HEK293T (cell line): Measurements from ENCODE around the gene NME8.

Source experiments
- CTCF ChIA-PET: fragments of 350-600 bp; formaldehyde crosslinking; extraction: SDS; loops from one replicate; lab custom pipeline; 2021; ENCODE audit warnings: antibody characterized with exemption, inconsistent platforms; lab: Yijun Ruan, JAX
- POLR2A ChIA-PET: fragments of 350-600 bp; formaldehyde crosslinking; extraction: SDS; loops from one replicate; lab custom pipeline; 2020; ENCODE audit warnings: antibody characterized with exemption, inconsistent platforms; lab: Yijun Ruan, JAX
- DNase-seq: peaks from one replicate; pipeline ENCODE4 v3.0.0; 2012; ENCODE audit warnings: mixed read lengths; ENCODE audit errors: extremely low spot score
- ARNT ChIP-seq: fragments of 450-650 bp; IDR thresholded peaks from 2 replicates; pipeline ENCODE4 v1.6.1; 2017; ENCODE audit warnings: mild to moderate bottlenecking
- BHLHE40 ChIP-seq: fragments of 450-650 bp; IDR thresholded peaks from 2 replicates; pipeline ENCODE4 v1.6.1; 2016; ENCODE audit warnings: mild to moderate bottlenecking, moderate library complexity, borderline replicate concordance
- CTBP1 ChIP-seq: fragments of 450-650 bp; IDR thresholded peaks from 2 replicates; pipeline ENCODE4 v1.6.1; 2016; ENCODE audit warnings: borderline replicate concordance
- ELF4 ChIP-seq: fragments of 450-650 bp; IDR thresholded peaks from 2 replicates; pipeline ENCODE4 v1.6.1; 2017; ENCODE audit warnings: antibody characterized with exemption
- FOXA1 ChIP-seq: fragments of 450-650 bp; IDR thresholded peaks from 2 replicates; pipeline ENCODE4 v1.6.1; 2016; ENCODE audit warnings: mild to moderate bottlenecking
- FOXK2 ChIP-seq: fragments of 450-650 bp; IDR thresholded peaks from 2 replicates; pipeline ENCODE4 v1.6.1; 2016; ENCODE audit warnings: mild to moderate bottlenecking
- FOXM1 ChIP-seq: fragments of 450-650 bp; IDR thresholded peaks from 2 replicates; pipeline ENCODE4 v1.6.1; 2017; ENCODE audit warnings: mild to moderate bottlenecking, borderline replicate concordance
- HDGF ChIP-seq: fragments of 450-650 bp; IDR thresholded peaks from 2 replicates; pipeline ENCODE4 v1.6.1; 2017; ENCODE audit warnings: antibody characterized with exemption, borderline replicate concordance
- L3MBTL2 ChIP-seq: fragments of 450-650 bp; conservative IDR thresholded peaks from 2 replicates; pipeline ENCODE4 v1.6.1; 2016; ENCODE audit warnings: mild to moderate bottlenecking
- LEF1 ChIP-seq: fragments of 450-650 bp; IDR thresholded peaks from 2 replicates; pipeline ENCODE4 v1.6.1; 2017; ENCODE audit warnings: mild to moderate bottlenecking, borderline replicate concordance
- NFRKB ChIP-seq: fragments of 450-650 bp; IDR thresholded peaks from 2 replicates; pipeline ENCODE4 v1.6.1; 2016; ENCODE audit warnings: mild to moderate bottlenecking, moderate library complexity
- SP1 ChIP-seq: fragments of 450-650 bp; IDR thresholded peaks from 2 replicates; pipeline ENCODE4 v1.6.1; 2017
- SUZ12 ChIP-seq: fragments of 450-650 bp; IDR thresholded peaks from 2 replicates; pipeline ENCODE4 v1.6.1; 2016; ENCODE audit warnings: mild to moderate bottlenecking
- TARDBP ChIP-seq: fragments of 450-650 bp; IDR thresholded peaks from 2 replicates; pipeline ENCODE4 v1.6.1; 2016
- ZNF384 ChIP-seq: fragments of 450-650 bp; IDR thresholded peaks from 2 replicates; pipeline ENCODE4 v1.6.1; 2016
- TF ChIP-seq, protein P1 (sequence below): fragments of 450-650 bp; IDR thresholded peaks from 2 replicates; pipeline ENCODE4 v1.6.1; 2016

Gene NME8

DNA sequence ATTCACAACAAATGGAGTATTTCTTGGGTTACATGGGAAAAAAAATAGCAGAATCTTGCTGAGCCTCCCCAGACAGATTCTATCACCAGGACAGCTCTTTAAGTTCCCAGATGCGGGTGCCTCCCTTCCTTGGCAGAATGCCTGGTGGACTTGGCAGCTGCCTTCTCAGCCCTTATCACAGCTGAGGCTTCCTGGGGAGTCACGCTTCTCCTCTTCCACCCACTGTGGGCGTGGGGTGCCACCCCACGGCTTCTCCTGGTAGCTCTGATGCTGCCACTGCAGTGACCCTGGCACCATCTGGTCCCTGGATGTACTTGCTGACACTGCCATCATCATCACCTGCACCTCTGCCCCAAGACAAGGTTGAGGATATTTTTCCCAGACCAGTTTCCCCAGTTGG is 16.2 kb upstream of the NME8 start:
- ChIA-PET CTCF (no interaction called here), POLR2A (interaction anchor here (0.8 kb wide), 1 partner anchor 14 kb away, joined by 3 read pairs; no protein-coding TSS in a partner anchor)
- DNase-seq: no peak
- TF ChIP-seq TARDBP (no peak), CTBP1 (no peak), ARNT (no peak), L3MBTL2 (no peak), SP1 (no peak), HDGF (no peak), FOXA1 (no peak), SUZ12 (no peak), ZNF384 (no peak), LEF1 (no peak), FOXM1 (no peak), FOXK2 (no peak), NFRKB (no peak)
- TF ChIP-seq, protein P1, sequence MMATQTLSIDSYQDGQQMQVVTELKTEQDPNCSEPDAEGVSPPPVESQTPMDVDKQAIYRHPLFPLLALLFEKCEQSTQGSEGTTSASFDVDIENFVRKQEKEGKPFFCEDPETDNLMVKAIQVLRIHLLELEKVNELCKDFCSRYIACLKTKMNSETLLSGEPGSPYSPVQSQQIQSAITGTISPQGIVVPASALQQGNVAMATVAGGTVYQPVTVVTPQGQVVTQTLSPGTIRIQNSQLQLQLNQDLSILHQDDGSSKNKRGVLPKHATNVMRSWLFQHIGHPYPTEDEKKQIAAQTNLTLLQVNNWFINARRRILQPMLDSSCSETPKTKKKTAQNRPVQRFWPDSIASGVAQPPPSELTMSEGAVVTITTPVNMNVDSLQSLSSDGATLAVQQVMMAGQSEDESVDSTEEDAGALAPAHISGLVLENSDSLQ: no peak

DNA sequence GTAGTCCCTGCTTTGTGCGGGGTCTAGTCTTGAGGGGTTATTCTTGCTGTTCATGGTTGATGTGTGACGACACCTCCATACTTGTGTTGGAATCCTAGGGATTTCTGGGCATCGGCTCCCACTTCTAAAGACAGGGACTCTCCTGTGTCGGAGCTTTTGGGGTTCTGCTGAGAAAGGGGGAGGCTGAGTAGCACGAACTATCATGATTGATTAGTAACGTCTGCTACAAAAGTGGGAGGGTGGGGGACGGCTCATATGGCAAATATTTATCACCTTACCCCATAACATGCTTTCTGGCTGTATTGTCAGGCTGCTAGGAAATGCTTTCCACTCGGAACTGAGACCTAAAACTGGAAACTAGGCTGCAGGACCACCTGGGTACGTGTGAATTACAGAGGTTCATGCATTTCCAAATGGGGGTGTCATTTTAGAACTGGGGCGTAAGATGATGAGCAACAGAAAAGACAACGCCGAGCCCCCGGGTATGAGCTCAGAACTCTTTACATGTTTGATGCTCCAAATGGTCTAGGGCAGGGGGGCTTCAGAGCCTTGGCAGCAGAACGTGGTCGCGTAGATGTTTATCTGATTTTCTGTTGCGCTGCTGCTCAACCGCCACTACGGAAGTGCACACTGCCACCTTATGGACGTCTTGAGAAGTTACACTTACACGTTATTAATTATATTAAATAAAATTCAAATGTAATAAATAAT is 15.1 kb upstream of the NME8 start:
- no peak for TF ChIP-seq HDGF
- TF ChIP-seq, protein P1: 0 out of 2 replicates have a peak, but pooled peaks have one; percentile 13
- peak; percentile 67 for DNase-seq
- CTCF ChIA-PET: interaction anchor here (0.6 to 1.1 kb wide), 5 partner anchors 18 to 598 kb away, joined by 3 to 5 read pairs (median 3); no protein-coding TSS in a partner anchor
- POLR2A ChIA-PET: no interaction called here

DNA sequence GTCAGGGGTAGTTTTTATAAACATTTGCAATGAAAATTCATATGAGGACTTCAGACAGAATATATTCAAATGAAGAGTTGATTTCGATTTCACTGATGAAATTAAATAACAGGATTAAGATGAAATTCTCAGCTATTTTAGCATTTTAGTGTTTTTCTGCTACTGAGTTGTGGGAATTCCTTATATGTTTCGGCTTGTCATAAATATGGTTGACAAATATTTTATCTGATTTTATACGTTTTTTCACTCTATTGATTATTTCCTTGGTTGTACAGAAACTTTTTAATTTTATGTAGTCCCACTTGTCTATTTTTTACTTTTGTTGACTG is 14.6 kb upstream of the NME8 start:
- TF ChIP-seq L3MBTL2 (no peak), HDGF (no peak), ELF4 (no peak), LEF1 (no peak), ARNT (no peak), SUZ12 (no peak), SP1 (no peak), FOXK2 (no peak), FOXM1 (no peak), BHLHE40 (no peak), ZNF384 (no peak)
- TF ChIP-seq, protein P1: no peak
- POLR2A ChIA-PET: no interaction called here
- CTCF ChIA-PET: interaction anchor here (0.6 to 1.1 kb wide), 5 partner anchors 19 to 598 kb away, joined by 3 to 5 read pairs (median 3); no protein-coding TSS in a partner anchor
- DNase-seq: no peak

DNA sequence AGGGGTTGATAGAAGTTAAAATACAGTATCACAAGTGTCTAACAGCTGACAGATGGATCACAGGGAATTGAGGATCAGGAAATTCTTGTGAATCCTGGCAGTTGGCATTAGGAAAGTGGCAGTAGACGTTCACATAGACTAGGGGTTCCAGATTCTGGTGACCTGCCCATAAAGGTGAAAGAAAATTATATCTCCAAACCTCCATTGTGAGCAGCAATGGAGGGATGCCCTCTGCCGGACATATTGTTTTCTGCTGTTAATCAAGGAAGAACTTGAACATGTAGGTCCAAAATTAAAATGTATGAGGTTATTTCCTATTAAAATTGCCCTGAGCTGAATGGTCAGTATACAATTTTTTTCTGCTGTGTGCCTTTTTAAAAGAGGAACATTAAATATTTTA is 5.1 kb downstream of the NME8 start:
- ChIA-PET POLR2A (no interaction called here), CTCF (interaction anchor here (0.7 kb wide), 1 partner anchor 10 kb away, joined by 3 read pairs; no protein-coding TSS in a partner anchor)
- DNase-seq: peak; percentile 27

DNA sequence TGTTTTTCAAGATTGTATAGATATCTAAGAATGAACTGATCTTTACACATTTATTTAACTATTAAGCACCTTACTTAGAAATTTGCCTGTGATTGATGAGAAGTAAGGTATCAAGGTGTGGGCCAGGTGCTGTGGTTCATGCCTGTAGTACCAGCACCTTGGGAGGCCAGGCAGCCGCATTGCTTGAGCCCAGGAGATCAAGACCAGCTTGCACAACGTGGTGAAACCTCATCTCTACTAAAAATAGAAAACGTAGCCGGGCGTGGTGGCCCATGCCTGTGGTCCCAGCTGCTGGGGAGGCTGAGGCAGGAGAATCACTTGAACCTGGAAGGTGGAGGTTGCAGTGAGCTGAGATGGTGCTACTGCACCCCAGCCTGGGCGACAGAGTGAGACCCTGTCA is 33.7 kb downstream of the NME8 start:
- no peak for DNase-seq
- POLR2A ChIA-PET: no interaction called here
- TF ChIP-seq HDGF: no peak
- CTCF ChIA-PET: no interaction called here

More for the DNA sequence above, 5.1 kb downstream of the NME8 start:
- no peak for TF ChIP-seq HDGF
- no peak for TF ChIP-seq FOXM1
- TF ChIP-seq FOXA1: no peak
- TF ChIP-seq SP1: no peak
- no peak for TF ChIP-seq SUZ12
- no peak for TF ChIP-seq TARDBP
- no peak for TF ChIP-seq ARNT
- TF ChIP-seq, protein P1: no peak
- no peak for TF ChIP-seq BHLHE40
- no peak for TF ChIP-seq ELF4
- TF ChIP-seq CTBP1: no peak
- TF ChIP-seq ZNF384: no peak
- no peak for TF ChIP-seq LEF1

DNA sequence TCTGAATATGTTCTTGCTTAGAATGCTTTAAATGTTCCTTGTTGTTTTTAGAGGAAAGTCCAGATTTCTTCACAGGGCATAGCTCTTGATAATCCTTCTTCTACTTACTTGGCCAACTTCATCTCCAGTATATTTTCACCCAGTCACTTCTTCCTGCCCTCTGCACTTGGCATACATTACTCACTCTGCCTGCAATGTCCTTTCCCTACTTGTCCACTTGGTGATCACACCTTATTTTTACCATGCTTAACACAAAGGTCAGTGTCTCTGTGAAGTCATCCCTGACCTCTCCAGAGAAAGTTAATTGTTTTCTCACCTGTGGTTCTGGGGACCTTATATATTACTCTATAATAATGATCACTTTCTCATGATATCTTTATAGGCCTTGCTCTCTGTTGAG is 45.0 kb downstream of the NME8 start:
- DNase-seq: no peak
- POLR2A ChIA-PET: no interaction called here
- TF ChIP-seq SUZ12: no peak
- TF ChIP-seq BHLHE40: no peak
- no peak for TF ChIP-seq FOXA1
- TF ChIP-seq CTBP1: no peak
- TF ChIP-seq LEF1: no peak
- no peak for TF ChIP-seq ZNF384
- no peak for TF ChIP-seq ARNT
- TF ChIP-seq, protein P1: no peak
- TF ChIP-seq FOXM1: no peak
- no peak for TF ChIP-seq NFRKB
- TF ChIP-seq FOXK2: no peak
- TF ChIP-seq SP1: no peak
- no peak for TF ChIP-seq L3MBTL2
- no peak for TF ChIP-seq ELF4
- TF ChIP-seq TARDBP: no peak
- TF ChIP-seq HDGF: no peak
- CTCF ChIA-PET: no interaction called here
